ENCODE measurements around the gene PRUNE1.

Gene PRUNE1

DNA sequence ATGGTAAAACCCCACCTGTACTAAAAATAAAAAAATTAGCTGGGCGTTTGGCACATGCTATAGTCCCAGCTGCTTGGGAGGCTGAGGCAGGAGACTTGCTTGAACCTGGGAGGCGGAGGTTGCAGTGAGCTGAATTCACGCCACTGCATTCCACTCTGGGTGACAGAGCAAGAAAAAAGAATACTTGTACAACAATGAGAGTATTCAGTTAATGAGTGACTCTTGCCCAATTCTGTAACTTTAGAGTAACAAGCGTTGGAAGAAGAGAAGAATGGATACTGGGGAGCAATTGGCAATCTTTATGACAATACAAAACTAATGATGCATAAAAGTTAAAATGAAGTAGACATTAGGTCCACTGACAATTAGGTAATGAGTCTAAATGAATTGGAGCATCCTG, 15.6 kb upstream of the PRUNE1 start:
- TF ChIP-seq RAD21 (IDR thresholded peaks at IDR 0.05; ENCODE audit: low read depth): no peak
- TF ChIP-seq FOXM1 (IDR thresholded peaks at IDR 0.05; ENCODE audit: borderline replicate concordance, low read depth): no peak
- no peak for TF ChIP-seq TEAD4 (IDR thresholded peaks at IDR 0.05)
- TF ChIP-seq ZBTB7A (IDR thresholded peaks at IDR 0.05; ENCODE audit: low read depth): no peak
- TF ChIP-seq, protein P1, sequence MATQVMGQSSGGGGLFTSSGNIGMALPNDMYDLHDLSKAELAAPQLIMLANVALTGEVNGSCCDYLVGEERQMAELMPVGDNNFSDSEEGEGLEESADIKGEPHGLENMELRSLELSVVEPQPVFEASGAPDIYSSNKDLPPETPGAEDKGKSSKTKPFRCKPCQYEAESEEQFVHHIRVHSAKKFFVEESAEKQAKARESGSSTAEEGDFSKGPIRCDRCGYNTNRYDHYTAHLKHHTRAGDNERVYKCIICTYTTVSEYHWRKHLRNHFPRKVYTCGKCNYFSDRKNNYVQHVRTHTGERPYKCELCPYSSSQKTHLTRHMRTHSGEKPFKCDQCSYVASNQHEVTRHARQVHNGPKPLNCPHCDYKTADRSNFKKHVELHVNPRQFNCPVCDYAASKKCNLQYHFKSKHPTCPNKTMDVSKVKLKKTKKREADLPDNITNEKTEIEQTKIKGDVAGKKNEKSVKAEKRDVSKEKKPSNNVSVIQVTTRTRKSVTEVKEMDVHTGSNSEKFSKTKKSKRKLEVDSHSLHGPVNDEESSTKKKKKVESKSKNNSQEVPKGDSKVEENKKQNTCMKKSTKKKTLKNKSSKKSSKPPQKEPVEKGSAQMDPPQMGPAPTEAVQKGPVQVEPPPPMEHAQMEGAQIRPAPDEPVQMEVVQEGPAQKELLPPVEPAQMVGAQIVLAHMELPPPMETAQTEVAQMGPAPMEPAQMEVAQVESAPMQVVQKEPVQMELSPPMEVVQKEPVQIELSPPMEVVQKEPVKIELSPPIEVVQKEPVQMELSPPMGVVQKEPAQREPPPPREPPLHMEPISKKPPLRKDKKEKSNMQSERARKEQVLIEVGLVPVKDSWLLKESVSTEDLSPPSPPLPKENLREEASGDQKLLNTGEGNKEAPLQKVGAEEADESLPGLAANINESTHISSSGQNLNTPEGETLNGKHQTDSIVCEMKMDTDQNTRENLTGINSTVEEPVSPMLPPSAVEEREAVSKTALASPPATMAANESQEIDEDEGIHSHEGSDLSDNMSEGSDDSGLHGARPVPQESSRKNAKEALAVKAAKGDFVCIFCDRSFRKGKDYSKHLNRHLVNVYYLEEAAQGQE (IDR thresholded peaks at IDR 0.05; ENCODE audit: low read depth): no peak
- TF ChIP-seq EP300 (IDR thresholded peaks at IDR 0.05; ENCODE audit: borderline replicate concordance): no peak
- TF ChIP-seq TCF12 (IDR thresholded peaks at IDR 0.05; ENCODE audit: low read depth): no peak
- TF ChIP-seq, protein P2, sequence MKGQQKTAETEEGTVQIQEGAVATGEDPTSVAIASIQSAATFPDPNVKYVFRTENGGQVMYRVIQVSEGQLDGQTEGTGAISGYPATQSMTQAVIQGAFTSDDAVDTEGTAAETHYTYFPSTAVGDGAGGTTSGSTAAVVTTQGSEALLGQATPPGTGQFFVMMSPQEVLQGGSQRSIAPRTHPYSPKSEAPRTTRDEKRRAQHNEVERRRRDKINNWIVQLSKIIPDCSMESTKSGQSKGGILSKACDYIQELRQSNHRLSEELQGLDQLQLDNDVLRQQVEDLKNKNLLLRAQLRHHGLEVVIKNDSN (IDR thresholded peaks at IDR 0.05): no peak
- TF ChIP-seq CEBPB (IDR thresholded peaks at IDR 0.05): no peak
- TF ChIP-seq CREB1 (IDR thresholded peaks at IDR 0.05; ENCODE audit: low read depth): no peak
- no peak for TF ChIP-seq YY1 (IDR thresholded peaks at IDR 0.05; ENCODE audit: low read depth)

DNA sequence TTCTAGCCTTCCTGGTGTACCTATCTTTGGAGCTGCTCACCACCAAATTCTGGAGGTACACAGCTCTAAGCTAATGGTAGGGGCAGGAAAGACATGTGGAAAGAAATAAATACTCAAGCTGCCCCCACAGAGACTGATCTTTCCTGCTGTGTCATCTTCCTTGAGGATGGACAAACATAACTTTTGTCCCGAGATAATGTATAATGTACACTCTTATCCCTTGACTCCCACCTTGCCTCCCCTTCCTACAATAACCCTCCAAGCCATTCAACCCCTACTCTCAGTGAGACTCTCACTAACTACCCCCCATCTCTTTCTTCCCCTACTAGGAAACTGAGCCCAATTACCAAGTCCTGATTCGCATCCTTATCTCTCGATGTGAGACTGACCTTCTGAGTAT, 14.0 kb upstream of the PRUNE1 start:
- TF ChIP-seq NFIC (IDR thresholded peaks at IDR 0.05): no peak
- no peak for TF ChIP-seq EGR1 (IDR thresholded peaks at IDR 0.05)
- TF ChIP-seq, protein P1 (IDR thresholded peaks at IDR 0.05; ENCODE audit: low read depth): no peak
- TF ChIP-seq, protein P2 (IDR thresholded peaks at IDR 0.05): no peak
- no peak for TF ChIP-seq RAD21 (IDR thresholded peaks at IDR 0.05; ENCODE audit: low read depth)
- no peak for TF ChIP-seq YY1 (IDR thresholded peaks at IDR 0.05; ENCODE audit: low read depth)
- no peak for TF ChIP-seq CREB1 (IDR thresholded peaks at IDR 0.05; ENCODE audit: low read depth)
- no peak for TF ChIP-seq EP300 (IDR thresholded peaks at IDR 0.05; ENCODE audit: borderline replicate concordance)
- TF ChIP-seq, protein P3, sequence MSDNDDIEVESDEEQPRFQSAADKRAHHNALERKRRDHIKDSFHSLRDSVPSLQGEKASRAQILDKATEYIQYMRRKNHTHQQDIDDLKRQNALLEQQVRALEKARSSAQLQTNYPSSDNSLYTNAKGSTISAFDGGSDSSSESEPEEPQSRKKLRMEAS (IDR thresholded peaks at IDR 0.05): no peak
- TF ChIP-seq CEBPB (IDR thresholded peaks at IDR 0.05): no peak
- TF ChIP-seq TCF12 (IDR thresholded peaks at IDR 0.05; ENCODE audit: low read depth): no peak
- no peak for TF ChIP-seq FOXM1 (IDR thresholded peaks at IDR 0.05; ENCODE audit: borderline replicate concordance, low read depth)
- no peak for TF ChIP-seq TAF1 (IDR thresholded peaks at IDR 0.05; ENCODE audit: low read depth)
- TF ChIP-seq TEAD4 (IDR thresholded peaks at IDR 0.05): no peak

DNA sequence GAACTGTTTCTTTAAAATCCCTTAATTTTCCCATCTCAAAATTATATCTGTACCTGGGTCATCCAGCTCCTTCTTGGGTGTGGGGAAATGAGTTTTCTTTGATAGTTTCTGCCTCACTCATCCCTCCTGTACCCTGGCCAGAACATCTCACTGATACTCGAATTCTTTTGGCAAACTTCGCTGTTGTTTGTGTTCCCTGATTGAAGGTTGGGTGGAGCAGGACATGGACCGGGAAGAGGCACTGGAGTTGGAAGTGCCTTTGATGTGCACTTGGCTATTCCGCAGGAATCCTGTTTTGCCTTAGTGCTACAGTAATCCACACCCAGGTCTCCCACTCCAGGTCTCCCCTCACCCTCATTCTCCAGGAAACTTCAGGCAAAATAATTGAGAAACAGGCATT, 12.8 kb upstream of the PRUNE1 start:
- TF ChIP-seq, protein P1 (IDR thresholded peaks at IDR 0.05; ENCODE audit: low read depth): no peak
- no peak for TF ChIP-seq RAD21 (IDR thresholded peaks at IDR 0.05; ENCODE audit: low read depth)
- no peak for TF ChIP-seq NFIC (IDR thresholded peaks at IDR 0.05)
- TF ChIP-seq, protein P2 (IDR thresholded peaks at IDR 0.05): no peak

DNA sequence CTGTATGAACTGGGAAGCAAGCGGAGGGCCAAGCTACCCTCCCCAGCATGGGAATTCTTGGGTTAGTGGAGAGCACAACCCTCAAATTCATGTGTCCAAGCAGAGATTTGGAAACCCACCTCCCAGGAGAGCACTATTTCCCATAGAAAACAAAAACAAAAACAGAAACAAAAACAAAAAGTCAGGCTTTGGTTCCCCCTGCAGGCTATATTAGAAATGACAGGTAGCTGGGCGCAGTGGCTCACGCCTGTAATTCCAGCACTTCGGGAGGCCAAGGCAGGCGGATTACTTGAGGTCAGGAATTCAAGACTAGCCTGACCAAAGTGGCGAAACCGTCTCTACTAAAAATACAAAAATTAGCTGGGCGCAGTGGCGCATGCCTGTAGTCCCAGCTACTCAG, 12.4 kb upstream of the PRUNE1 start:
- peak; percentile 80 for TF ChIP-seq RAD21 (IDR thresholded peaks at IDR 0.05; ENCODE audit: low read depth)
- TF ChIP-seq, protein P1 (IDR thresholded peaks at IDR 0.05; ENCODE audit: low read depth): no peak
- no peak for TF ChIP-seq FOXM1 (IDR thresholded peaks at IDR 0.05; ENCODE audit: borderline replicate concordance, low read depth)
- TF ChIP-seq ZBTB7A (IDR thresholded peaks at IDR 0.05; ENCODE audit: low read depth): no peak
- TF ChIP-seq CREB1 (IDR thresholded peaks at IDR 0.05; ENCODE audit: low read depth): no peak
- TF ChIP-seq, protein P2 (IDR thresholded peaks at IDR 0.05): no peak

All from Ishikawa (cell line).